Measurements from ENCODE around the gene SLC46A1. TPM values are rescaled to one million over a fixed set of nuclear protein-coding genes. Genes with fewer than 3 reads are reported as not detected.

The SLC46A1 gene
- total RNA-seq (2013; cell fraction: nucleolus; rRNA removed) = 18.1 and 18.9 TPM in 2 replicates
- total RNA-seq (2014; rRNA removed) = 3.7 and 6.8 TPM in 2 replicates
- total RNA-seq (2014; rRNA removed; fragmentation: Illumina TruSeq; extraction: Trizol) = 2.9 and 3.9 TPM in 2 replicates
- total RNA-seq (2021) = 5.6 and 6.2 TPM in 2 replicates
- polyA plus RNA-seq (2011; ENCODE audit: low read depth) = 6.1 TPM
- polyA plus RNA-seq (2011; rRNA removed) = 1.7 and 2.0 TPM in 2 replicates
- polyA plus RNA-seq (2011; cell fraction: cytosol; rRNA removed) = 1.6 and 2.2 TPM in 2 replicates
- 7.5 and 7.6 TPM in 2 replicates for polyA plus RNA-seq (2011; cell fraction: nucleus; rRNA removed)
- 6.1 and 7.4 TPM in 2 replicates for polyA plus RNA-seq (2012)
- 4.1 and 7.1 TPM in 2 replicates for polyA plus RNA-seq (2014; fragmentation: Illumina TruSeq; extraction: Trizol)
- polyA plus RNA-seq (2014; fragmentation: Nextera tagmentation; extraction: Ambion mirVana) = 1 to 10 TPM; 3.4 to 6.0 TPM
- 3.4 and 4.7 TPM in 2 replicates for polyA plus RNA-seq (2014; rRNA removed)
- polyA plus RNA-seq (2016; fragmentation: Nextera tagmentation; extraction: Ambion mirVana) = 1 to 10 TPM; 3.9 to 6.9 TPM
- 4.8 and 5.0 TPM in 2 replicates for polyA minus RNA-seq (2011; rRNA and poly(A)+ RNA removed)
- 0.53 and 3.1 TPM in 2 replicates for polyA minus RNA-seq (2011; cell fraction: cytosol; rRNA and poly(A)+ RNA removed)
- polyA minus RNA-seq (2011; cell fraction: nucleus; rRNA and poly(A)+ RNA removed) = 4.7 and 8.1 TPM in 2 replicates
- Bru-seq, nascent RNA = percentile 53 among the genes with signal in this experiment
- BruChase-seq, experiment 1, labeled RNA remaining after a 6-hour chase = percentile 42 among the genes with signal in this experiment
- percentile 51 among the genes with signal in this experiment for BruChase-seq, experiment 2, labeled RNA remaining after a 2-hour chase
- long read RNA-seq, experiment 1 = 0 reads
- long read RNA-seq, experiment 2, partial matches to known transcripts = 0 of 1 reads
- long read RNA-seq, experiment 2, other reads (novel, unspliced or antisense) = 1 of 1 reads

DNA sequence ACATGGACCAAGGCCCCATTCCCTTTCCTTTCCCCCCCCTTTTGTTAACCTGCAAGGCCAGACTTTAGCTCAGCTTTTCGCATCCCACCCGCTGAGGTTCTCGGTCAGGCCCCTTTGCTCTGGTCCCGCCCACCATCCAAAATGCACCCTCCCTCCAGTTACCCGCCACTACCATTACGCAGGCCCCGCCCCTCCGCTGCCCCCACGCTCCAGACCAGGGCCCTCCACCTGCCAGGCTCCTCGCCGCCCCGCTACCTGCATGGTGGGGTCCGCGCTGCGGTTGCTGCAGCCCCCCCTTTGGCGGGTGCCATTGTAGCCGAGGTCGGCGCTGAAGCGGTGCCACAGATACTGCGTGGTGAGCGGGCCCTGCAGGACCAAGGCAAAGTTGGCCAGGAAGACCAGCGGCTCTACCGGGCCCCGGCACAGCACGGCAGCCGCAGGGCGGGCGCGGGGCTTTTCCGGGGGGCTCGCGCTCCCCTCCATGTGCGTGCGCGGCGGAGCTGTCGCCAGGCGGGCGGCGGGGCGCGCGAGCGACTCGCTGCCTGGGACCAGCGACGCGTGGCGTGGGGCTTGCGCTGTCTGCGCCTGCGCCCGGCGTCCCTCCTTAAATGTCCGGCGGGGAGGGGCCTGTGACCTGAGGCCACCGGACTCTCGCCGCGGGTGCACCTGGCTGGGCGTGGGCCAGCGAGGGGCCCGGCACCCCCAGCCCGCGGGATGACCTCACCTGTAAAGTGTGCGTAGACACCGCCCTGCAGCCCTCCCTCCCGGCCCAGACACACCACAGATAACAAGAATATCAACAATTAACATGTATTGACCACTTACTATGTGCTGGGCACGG lies at the start of gene SLC46A1:
Gene SLC46A1 (minus strand): TSS at position 581 of the 841 bp plus-strand sequence. CDS start 98 bp downstream, at position 483.
- Histone ChIP-seq H3K4me1 (ENCODE audit: control insufficient read depth, insufficient read depth, low read length) (peaks cover 3% of the 10 kb centered on the region), H3K27ac (ENCODE audit: control insufficient read depth, insufficient read depth) (peak within 1 kb of the TSS; percentile 37; the same call in 1 of the 2 replicates), H3K27me3 (replicated peaks in 1 of 2; ENCODE audit: control insufficient read depth in 2 of 2, insufficient read depth in 2 of 2, low read length in 1 of 2) (no peaks in the 10 kb centered on the region), H3K79me2 (ENCODE audit: control insufficient read depth, insufficient read depth, low read length) (no peaks in the 10 kb centered on the region), H3K9me3 (replicated peaks; ENCODE audit: control insufficient read depth, insufficient read depth, low read length) (no peaks in the 10 kb centered on the region), H4K20me1 (ENCODE audit: control insufficient read depth, insufficient read depth) (no peaks in the 10 kb centered on the region), H3K4me3 (peak within 1 kb of the TSS; percentile 75), H3K36me3 (ENCODE audit: control insufficient read depth in 2 of 2, insufficient read depth in 2 of 2, low read length in 1 of 2) (no peaks in the 10 kb centered on the region), H3K4me2 (ENCODE audit: control insufficient read depth, insufficient read depth) (peak within 1 kb of the TSS; percentile 80), H3K9ac (ENCODE audit: control insufficient read depth, insufficient read depth, low read length) (peak within 1 kb of the TSS; percentile 72), H2AFZ (ENCODE audit: control insufficient read depth, low read depth, low read length) (peak within 1 kb of the TSS; percentile 87)
- no TSS peak for BruUV-seq (replicated peaks)
- ChIA-PET POLR2A (interaction anchor here (0.7 kb wide), 1 partner anchor 37 kb away, joined by 3 read pairs; no protein-coding TSS in a partner anchor), CTCF (interaction anchor here (1.1 to 4.0 kb wide), 3 partner anchors 10 to 600 kb away, joined by 3 to 19 read pairs (median 4); no protein-coding TSS in a partner anchor), SMC1A (ENCODE audit: uncharacterized antibody, unreplicated experiment) (interaction anchor here (1.2 kb wide), 1 partner anchor 26 kb away, joined by 3 read pairs; no protein-coding TSS in a partner anchor), RAD21 (ENCODE audit: unreplicated experiment) (no interaction called here)
- intact Hi-C loops (cut with micrococcal nuclease; ENCODE audit: unreplicated experiment) (no loop called here), in situ Hi-C loops (cut with MboI) (no loop called here)
- FAIRE-seq (no peak), DNase-seq (ENCODE audit: low read depth, low spot score) (no peak), ATAC-seq (peak; percentile 95)
- WGBS (ENCODE audit: insufficient coverage, insufficient replicate concordance, low lambda C conversion rate, missing lambda C conversion rate) = 1% methylated on average over 65 of the region's 70 CpGs
- TF ChIP-seq, protein P1, sequence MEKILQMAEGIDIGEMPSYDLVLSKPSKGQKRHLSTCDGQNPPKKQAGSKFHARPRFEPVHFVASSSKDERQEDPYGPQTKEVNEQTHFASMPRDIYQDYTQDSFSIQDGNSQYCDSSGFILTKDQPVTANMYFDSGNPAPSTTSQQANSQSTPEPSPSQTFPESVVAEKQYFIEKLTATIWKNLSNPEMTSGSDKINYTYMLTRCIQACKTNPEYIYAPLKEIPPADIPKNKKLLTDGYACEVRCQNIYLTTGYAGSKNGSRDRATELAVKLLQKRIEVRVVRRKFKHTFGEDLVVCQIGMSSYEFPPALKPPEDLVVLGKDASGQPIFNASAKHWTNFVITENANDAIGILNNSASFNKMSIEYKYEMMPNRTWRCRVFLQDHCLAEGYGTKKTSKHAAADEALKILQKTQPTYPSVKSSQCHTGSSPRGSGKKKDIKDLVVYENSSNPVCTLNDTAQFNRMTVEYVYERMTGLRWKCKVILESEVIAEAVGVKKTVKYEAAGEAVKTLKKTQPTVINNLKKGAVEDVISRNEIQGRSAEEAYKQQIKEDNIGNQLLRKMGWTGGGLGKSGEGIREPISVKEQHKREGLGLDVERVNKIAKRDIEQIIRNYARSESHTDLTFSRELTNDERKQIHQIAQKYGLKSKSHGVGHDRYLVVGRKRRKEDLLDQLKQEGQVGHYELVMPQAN (conservative IDR thresholded peaks at IDR 0.05) = peak; percentile 79
- TF ChIP-seq SMAD1 (IDR thresholded peaks at IDR 0.05; ENCODE audit: low read depth, partially characterized antibody) = no peak
- no peak; a peak in 1 of 3 replicates for TF ChIP-seq EGR1 (IDR thresholded peaks at IDR 0.05; ENCODE audit: borderline replicate concordance in 1 of 2, low read depth in 2 of 2, low read length in 2 of 2)
- TF ChIP-seq YY1 (IDR thresholded peaks at IDR 0.05; ENCODE audit: low read depth, low read length) = no peak
- no peak for TF ChIP-seq HSF1 (IDR thresholded peaks at IDR 0.05; ENCODE audit: low read depth, low read length)
- TF ChIP-seq, protein P2, sequence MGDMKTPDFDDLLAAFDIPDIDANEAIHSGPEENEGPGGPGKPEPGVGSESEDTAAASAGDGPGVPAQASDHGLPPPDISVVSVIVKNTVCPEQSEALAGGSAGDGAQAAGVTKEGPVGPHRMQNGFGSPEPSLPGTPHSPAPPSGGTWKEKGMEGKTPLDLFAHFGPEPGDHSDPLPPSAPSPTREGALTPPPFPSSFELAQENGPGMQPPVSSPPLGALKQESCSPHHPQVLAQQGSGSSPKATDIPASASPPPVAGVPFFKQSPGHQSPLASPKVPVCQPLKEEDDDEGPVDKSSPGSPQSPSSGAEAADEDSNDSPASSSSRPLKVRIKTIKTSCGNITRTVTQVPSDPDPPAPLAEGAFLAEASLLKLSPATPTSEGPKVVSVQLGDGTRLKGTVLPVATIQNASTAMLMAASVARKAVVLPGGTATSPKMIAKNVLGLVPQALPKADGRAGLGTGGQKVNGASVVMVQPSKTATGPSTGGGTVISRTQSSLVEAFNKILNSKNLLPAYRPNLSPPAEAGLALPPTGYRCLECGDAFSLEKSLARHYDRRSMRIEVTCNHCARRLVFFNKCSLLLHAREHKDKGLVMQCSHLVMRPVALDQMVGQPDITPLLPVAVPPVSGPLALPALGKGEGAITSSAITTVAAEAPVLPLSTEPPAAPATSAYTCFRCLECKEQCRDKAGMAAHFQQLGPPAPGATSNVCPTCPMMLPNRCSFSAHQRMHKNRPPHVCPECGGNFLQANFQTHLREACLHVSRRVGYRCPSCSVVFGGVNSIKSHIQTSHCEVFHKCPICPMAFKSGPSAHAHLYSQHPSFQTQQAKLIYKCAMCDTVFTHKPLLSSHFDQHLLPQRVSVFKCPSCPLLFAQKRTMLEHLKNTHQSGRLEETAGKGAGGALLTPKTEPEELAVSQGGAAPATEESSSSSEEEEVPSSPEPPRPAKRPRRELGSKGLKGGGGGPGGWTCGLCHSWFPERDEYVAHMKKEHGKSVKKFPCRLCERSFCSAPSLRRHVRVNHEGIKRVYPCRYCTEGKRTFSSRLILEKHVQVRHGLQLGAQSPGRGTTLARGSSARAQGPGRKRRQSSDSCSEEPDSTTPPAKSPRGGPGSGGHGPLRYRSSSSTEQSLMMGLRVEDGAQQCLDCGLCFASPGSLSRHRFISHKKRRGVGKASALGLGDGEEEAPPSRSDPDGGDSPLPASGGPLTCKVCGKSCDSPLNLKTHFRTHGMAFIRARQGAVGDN (IDR thresholded peaks at IDR 0.05) = peak; percentile 55; the same call in 1 of the 2 replicates
- 0 out of 2 replicates have a peak, but pooled peaks have one; percentile 32 for TF ChIP-seq ZNF207 (IDR thresholded peaks at IDR 0.05; ENCODE audit: borderline replicate concordance)
- no peak for TF ChIP-seq KAT2A (conservative IDR thresholded peaks at IDR 0.05; ENCODE audit: control insufficient read depth, low read depth, low read length)
- peak; percentile 62; the same call in 1 of the 2 replicates for TF ChIP-seq RB1 (IDR thresholded peaks at IDR 0.05; ENCODE audit: borderline replicate concordance)
